Tibial nerve (tissue), 4 donors: ENCODE data around the gene ANXA10. TPM values are rescaled to one million over a fixed set of nuclear protein-coding genes. Genes with fewer than 3 reads are reported as not detected.
A peak's percentile ranks its signal among the peaks of the same experiment; 100 is the strongest.

Source experiments
- DNase-seq, 2 donors: peaks; one replicate each; pipeline ENCODE4 v3.0.0-alpha.2; 2019; ENCODE audit warnings: low spot score in 2 of 2
- H3K27ac ChIP-seq, 4 donors: fragments of 200-600 bp; sonication (generic) in 3 of 4; one replicate each; pipeline ENCODE4 v1.5.1; 2017 to 2019; ENCODE audit warnings: mild to moderate bottlenecking in 1 of 4
- H3K27me3 ChIP-seq, 2 donors: fragments of 200-600 bp; sonication (generic) in 1 of 2; one replicate each; pipeline versions ENCODE4 v1.5.1 to v1.6.0; 2017 to 2019
- H3K36me3 ChIP-seq, 3 donors: fragments of 200-600 bp; sonication (generic); one replicate each; pipeline ENCODE4 v1.5.1; 2018 to 2019
- H3K4me1 ChIP-seq, 4 donors: fragments of 200-600 bp; sonication (generic) in 3 of 4; one replicate each; pipeline ENCODE4 v1.5.1; 2017 to 2019
- H3K4me3 ChIP-seq, 4 donors: fragments of 200-600 bp; sonication (generic) in 3 of 4; one replicate each; pipeline ENCODE4 v1.5.1; 2017 to 2019; ENCODE audit warnings: mild to moderate bottlenecking in 1 of 4, moderate library complexity in 1 of 4
- H3K9me3 ChIP-seq, 4 donors: fragments of 200-600 bp; sonication (generic) in 3 of 4; one replicate each; pipeline ENCODE4 v1.5.1; 2017 to 2019
- CTCF ChIP-seq, 5 experiments: fragments of 200-600 bp in 3 of 5; fragments of 450-650 bp in 2 of 5; sonication (generic) in 3 of 5; IDR thresholded peaks; one replicate each; pipeline ENCODE4 v1.5.1; 2016 to 2019; ENCODE audit warnings: antibody characterized with exemption in 5 of 5, mild to moderate bottlenecking in 3 of 5, moderate library complexity in 2 of 5
- EP300 ChIP-seq, 2 donors: sonication (generic); formaldehyde crosslinking; IDR thresholded peaks; one replicate each; pipeline ENCODE4 v1.6.1; 2017; ENCODE audit warnings: antibody characterized with exemption in 2 of 2, mild to moderate bottlenecking in 1 of 2
- POLR2A ChIP-seq, 2 donors: fragments of 450-650 bp; IDR thresholded peaks; one replicate each; pipeline ENCODE4 v1.6.1; 2017; ENCODE audit warnings: antibody characterized with exemption in 2 of 2, mild to moderate bottlenecking in 2 of 2, moderate library complexity in 2 of 2
- WGBS, 2 donors: methylation state at CpG; one replicate each; pipeline ENCODE4 v1.1.5; 2018; 5-methylcytosine and 5-hydroxymethylcytosine counted together
- total RNA-seq, 4 donors: library from RNA; depleted of rRNA; stranded (reverse); fragments of >200 nt; gene quantifications; one replicate each; pipeline ENCODE4 v1.1.0, GENCODE V29; 2016

Gene ANXA10
- total RNA-seq, 4 donors from 2014 or later: not detected

GRCh38 chr4:168220893-168221292 is 128.6 kb downstream of the ANXA10 start:
- no peak for TF ChIP-seq CTCF (IDR thresholded peaks at IDR 0.05)
- TF ChIP-seq POLR2A (IDR thresholded peaks at IDR 0.05): no peak
- no peak for TF ChIP-seq EP300 (IDR thresholded peaks at IDR 0.05)
- DNase-seq: no peak
- Histone ChIP-seq H3K36me3 (peaks cover 0 to 91% (median 12%) of the 10 kb centered on the region in 3 donors), H3K27me3 (no peaks in the 10 kb centered on the region), H3K27ac (no peak overlapping the region), H3K4me1 (no peaks in the 10 kb centered on the region), H3K9me3 (peaks cover 0 to 5% (median 0%) of the 10 kb centered on the region in 4 donors), H3K4me3 (no peak overlapping the region)

- TF ChIP-seq POLR2A (IDR thresholded peaks at IDR 0.05): no peak
- TF ChIP-seq CTCF (IDR thresholded peaks at IDR 0.05): no peak
- TF ChIP-seq EP300 (IDR thresholded peaks at IDR 0.05): no peak
- peaks cover 0 to 5% (median 0%) of the 10 kb centered on the region in 4 donors for H3K9me3 ChIP-seq
- no peaks in the 10 kb centered on the region for H3K27me3 ChIP-seq
- H3K27ac ChIP-seq: no peak overlapping the region
- peaks cover 0 to 90% (median 12%) of the 10 kb centered on the region in 3 donors for H3K36me3 ChIP-seq
- H3K4me1 ChIP-seq: no peaks in the 10 kb centered on the region
- H3K4me3 ChIP-seq: no peak overlapping the region
- peak in 1 of 2 donors; percentile 9 for DNase-seq
- WGBS, 2 donors: 7 to 9% methylated on average over 2 of the region's 2 CpGs
Measured at GRCh38 chr4:168221301-168221700, 129.0 kb downstream of the ANXA10 start.

Other genes starting within 250 kb of the ANXA10 start
- 10 to 100 TPM in 3 of 4 donors, 1 to 10 TPM in 1; 9.9 to 33.9 (median 20.6) TPM for gene DDX60, start 226.2 kb downstream of the ANXA10 start, total RNA-seq